Peyer's patch (tissue), 4 donors: ENCODE data around the gene MINPP1.
"Not testable (repeated sequence)": the region's sequence is repeated elsewhere in the genome, so short reads cannot be mapped to it uniquely, and the experiment has no call there.

Experiments used
- POLR2A ChIP-seq, 2 donors: fragments of 450-650 bp; IDR thresholded peaks; one replicate each; pipeline ENCODE4 v1.5.1; 2017; ENCODE audit warnings: antibody characterized with exemption in 2 of 2, mild to moderate bottlenecking in 2 of 2, moderate library complexity in 2 of 2
- TF ChIP-seq, protein P1 (sequence below), 6 experiments: fragments of 450-650 bp in 4 of 6; fragments of 200-600 bp in 2 of 6; sonication (generic) in 1 of 6; IDR thresholded peaks; one replicate each; pipeline ENCODE4 v1.5.1; 2017 to 2019; ENCODE audit warnings: antibody characterized with exemption in 6 of 6, mild to moderate bottlenecking in 3 of 6, moderate library complexity in 1 of 6

GRCh38 chr10:87490285-87490684 lies 14.4 kb upstream of the MINPP1 start:
- TF ChIP-seq, protein P1, sequence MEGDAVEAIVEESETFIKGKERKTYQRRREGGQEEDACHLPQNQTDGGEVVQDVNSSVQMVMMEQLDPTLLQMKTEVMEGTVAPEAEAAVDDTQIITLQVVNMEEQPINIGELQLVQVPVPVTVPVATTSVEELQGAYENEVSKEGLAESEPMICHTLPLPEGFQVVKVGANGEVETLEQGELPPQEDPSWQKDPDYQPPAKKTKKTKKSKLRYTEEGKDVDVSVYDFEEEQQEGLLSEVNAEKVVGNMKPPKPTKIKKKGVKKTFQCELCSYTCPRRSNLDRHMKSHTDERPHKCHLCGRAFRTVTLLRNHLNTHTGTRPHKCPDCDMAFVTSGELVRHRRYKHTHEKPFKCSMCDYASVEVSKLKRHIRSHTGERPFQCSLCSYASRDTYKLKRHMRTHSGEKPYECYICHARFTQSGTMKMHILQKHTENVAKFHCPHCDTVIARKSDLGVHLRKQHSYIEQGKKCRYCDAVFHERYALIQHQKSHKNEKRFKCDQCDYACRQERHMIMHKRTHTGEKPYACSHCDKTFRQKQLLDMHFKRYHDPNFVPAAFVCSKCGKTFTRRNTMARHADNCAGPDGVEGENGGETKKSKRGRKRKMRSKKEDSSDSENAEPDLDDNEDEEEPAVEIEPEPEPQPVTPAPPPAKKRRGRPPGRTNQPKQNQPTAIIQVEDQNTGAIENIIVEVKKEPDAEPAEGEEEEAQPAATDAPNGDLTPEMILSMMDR (IDR thresholded peaks at IDR 0.05), result not testable (repeated sequence)
- TF ChIP-seq POLR2A (IDR thresholded peaks at IDR 0.05), result not testable (repeated sequence)
